ENCODE measurements around the gene FUT3.
"Not testable (repeated sequence)": the region's sequence is repeated elsewhere in the genome, so short reads cannot be mapped to it uniquely, and the experiment has no call there.

FUT3 gene

GRCh38 chr19:5881543-5882299, 30.5 kb upstream of the FUT3 start:
- no peak for DNase-seq

GRCh38 chr19:5880604-5881078, 29.4 kb upstream of the FUT3 start:
- no peak for DNase-seq

- DNase-seq: no peak
Measured at GRCh38 chr19:5880196-5880595, 28.9 kb upstream of the FUT3 start.

- no peak for DNase-seq
Measured at GRCh38 chr19:5877882-5878281, 26.6 kb upstream of the FUT3 start.

- no peak for DNase-seq
Measured at GRCh38 chr19:5877427-5877826, 26.2 kb upstream of the FUT3 start.

- DNase-seq: not testable (repeated sequence)
Measured at GRCh38 chr19:5874496-5874895, 23.2 kb upstream of the FUT3 start.

GRCh38 chr19:5873617-5874199, 22.5 kb upstream of the FUT3 start:
- no peak for DNase-seq

- DNase-seq: no peak
Measured at GRCh38 chr19:5870986-5871394, 19.7 kb upstream of the FUT3 start.

- DNase-seq: no peak
Measured at GRCh38 chr19:5867201-5868136, 16.2 kb upstream of the FUT3 start.

GRCh38 chr19:5865772-5866171, 14.5 kb upstream of the FUT3 start:
- no peak for DNase-seq

GRCh38 chr19:5864725-5865486, 13.7 kb upstream of the FUT3 start:
- DNase-seq: no peak

- no peak for DNase-seq
Measured at GRCh38 chr19:5864013-5864720, 12.9 kb upstream of the FUT3 start.

GRCh38 chr19:5863030-5863665, 11.9 kb upstream of the FUT3 start:
- DNase-seq: no peak

- DNase-seq: no peak
Measured at GRCh38 chr19:5857203-5858081, 6.2 kb upstream of the FUT3 start.

- not testable (repeated sequence) for DNase-seq
Measured at GRCh38 chr19:5855151-5855550, 3.9 kb upstream of the FUT3 start.

- not testable (repeated sequence) for DNase-seq
Measured at GRCh38 chr19:5854121-5854520, 2.9 kb upstream of the FUT3 start.

- no peak for DNase-seq
Measured at GRCh38 chr19:5850743-5851293, 431 bp downstream of the FUT3 start.

- DNase-seq: no peak
Measured at GRCh38 chr19:5850189-5850588, 1.1 kb downstream of the FUT3 start.

- not testable (repeated sequence) for DNase-seq
Measured at GRCh38 chr19:5848621-5849020, 2.6 kb downstream of the FUT3 start.

GRCh38 chr19:5847846-5848245, 3.4 kb downstream of the FUT3 start:
- not testable (repeated sequence) for DNase-seq

All from stimulated activated CD4-positive, alpha-beta T cell treated with anti-CD3 and anti-CD28 coated beads, Interleukin-12 subunit alpha, Interleukin-12 subunit beta, amount 100 ng/mL, for 4 hours (primary cell).